HepG2 (cell line): ENCODE data around the gene TMEM237. TPM values are rescaled to one million over a fixed set of nuclear protein-coding genes. Genes with fewer than 3 reads are reported as not detected.

Experiments used
- ATF7-NPFF ChIP-seq: sonication (generic); formaldehyde crosslinking; IDR thresholded peaks from 2 replicates; pipeline ENCODE4 v1.8.1; 2023; ENCODE audit warnings: mild to moderate bottlenecking, low read depth, missing genetic modification reagents, moderate library complexity
- ATRX ChIP-seq: sonication (generic); formaldehyde crosslinking; IDR thresholded peaks from 2 replicates; pipeline ENCODE4 v1.4.0; 2020; ENCODE audit warnings: missing genetic modification reagents, borderline replicate concordance
- BRCA1 ChIP-seq: sonication (generic); formaldehyde crosslinking; IDR thresholded peaks from 2 replicates; pipeline ENCODE4 v1.4.0; 2020; ENCODE audit warnings: missing genetic modification reagents
- DRAP1 ChIP-seq: IDR thresholded peaks from 2 replicates; pipeline ENCODE4 v1.6.1; 2016; ENCODE audit warnings: missing genetic modification reagents, missing compliant biosample characterization
- ELF3 ChIP-seq: IDR thresholded peaks from 2 replicates; pipeline ENCODE4 v1.6.1; 2016; ENCODE audit warnings: missing genetic modification reagents, missing compliant biosample characterization
- HHEX ChIP-seq: IDR thresholded peaks from 2 replicates; pipeline ENCODE4 v1.6.1; 2016; ENCODE audit warnings: control low read depth
- KAT8 ChIP-seq: IDR thresholded peaks from 2 replicates; pipeline ENCODE4 v1.6.1; 2016; ENCODE audit warnings: missing genetic modification reagents, missing compliant biosample characterization
- MBD4 ChIP-seq: IDR thresholded peaks from 2 replicates; pipeline ENCODE4 v1.6.1; 2012; ENCODE audit warnings: low read length, inconsistent platforms, borderline replicate concordance
- MIER2 ChIP-seq: IDR thresholded peaks from 2 replicates; pipeline ENCODE4 v1.6.1; 2016; ENCODE audit warnings: missing biosample characterization, missing genetic modification reagents
- MXD4 ChIP-seq: IDR thresholded peaks from 2 replicates; pipeline ENCODE4 v1.6.1; 2016; ENCODE audit warnings: mild to moderate bottlenecking, missing biosample characterization, missing genetic modification reagents
- NONO ChIP-seq, 2 experiments: fragments of 450-650 bp in 1 of 2; sonication (generic) in 1 of 2; formaldehyde crosslinking in 1 of 2; IDR thresholded peaks in 1 of 2; conservative IDR thresholded peaks in 1 of 2; 2 replicates each; pipeline versions ENCODE4 v1.6.1 to v1.8.0; 2017 to 2022; ENCODE audit warnings: mild to moderate bottlenecking in 1 of 2, missing genetic modification reagents in 1 of 2, moderate library complexity in 1 of 2
- NR1H2 ChIP-seq: sonication (generic); formaldehyde crosslinking; IDR thresholded peaks from 2 replicates; pipeline ENCODE4 v1.8.1; 2022; ENCODE audit warnings: low read depth, missing genetic modification reagents, borderline replicate concordance
- POLR2AphosphoS2 ChIP-seq: IDR thresholded peaks from 2 replicates; pipeline ENCODE4 v1.6.1; 2011; ENCODE audit warnings: low read depth, low read length, improper control_type of control experiment
- RBM39 ChIP-seq: fragments of 200-400 bp; formaldehyde crosslinking; IDR thresholded peaks from one replicate; pipeline ENCODE4 v1.6.1; 2018; ENCODE audit warnings: antibody characterized with exemption, mild to moderate bottlenecking, low read depth, low read length; ENCODE audit not compliant: poor library complexity, severe bottlenecking
- RFX1 ChIP-seq: fragments of 450-650 bp; IDR thresholded peaks from 2 replicates; pipeline ENCODE4 v1.6.1; 2017
- SATB2 ChIP-seq: sonication (generic); formaldehyde crosslinking; IDR thresholded peaks from 2 replicates; pipeline ENCODE4 v1.5.0; 2020; ENCODE audit warnings: missing genetic modification reagents
- THAP11 ChIP-seq: IDR thresholded peaks from 2 replicates; pipeline ENCODE4 v1.6.1; 2016; ENCODE audit warnings: missing biosample characterization, missing genetic modification reagents
- TOPORS ChIP-seq: sonication (generic); formaldehyde crosslinking; IDR thresholded peaks from 2 replicates; pipeline ENCODE4 v1.8.0; 2023; ENCODE audit warnings: mild to moderate bottlenecking, missing genetic modification reagents
- XRCC5 ChIP-seq: fragments of 200-400 bp; formaldehyde crosslinking; optimal IDR thresholded peaks from 2 replicates; pipeline ENCODE3; 2017; ENCODE audit warnings: mild to moderate bottlenecking, low read length
- ZFP90 ChIP-seq: sonication (generic); formaldehyde crosslinking; IDR thresholded peaks from 2 replicates; pipeline ENCODE4 v1.8.0; 2022; ENCODE audit warnings: missing genetic modification reagents, mild to moderate bottlenecking, inconsistent platforms, borderline replicate concordance
- ZNF142 ChIP-seq: sonication (generic); formaldehyde crosslinking; IDR thresholded peaks from 2 replicates; pipeline ENCODE4 v1.4.0; 2020; ENCODE audit warnings: missing genetic modification reagents
- ZNF20 ChIP-seq: sonication (generic); formaldehyde crosslinking; IDR thresholded peaks from 2 replicates; pipeline ENCODE4 v1.4.0; 2020; ENCODE audit warnings: mild to moderate bottlenecking, moderate library complexity, missing genetic modification reagents
- ZNF510 ChIP-seq: sonication (generic); formaldehyde crosslinking; IDR thresholded peaks from 2 replicates; pipeline ENCODE4 v1.4.0; 2020; ENCODE audit warnings: low read depth, mild to moderate bottlenecking, missing genetic modification reagents
- ZSCAN29 ChIP-seq: sonication (generic); formaldehyde crosslinking; conservative IDR thresholded peaks from 2 replicates; pipeline ENCODE4 v1.4.0; 2020; ENCODE audit warnings: mild to moderate bottlenecking, missing genetic modification reagents
- polyA plus RNA-seq, 8 experiments: library from polyadenylated mRNA; depleted of rRNA in 3 of 8; stranded (reverse) in 7 of 8; unstranded in 1 of 8; fragments of >200 nt; fragmentation: Illumina TruSeq in 4 of 8; extraction: Trizol in 4 of 8; gene quantifications; 2 replicates each; pipeline versions ENCODE4 v1.2.1 to v1.2.3, GENCODE V29; 2011 to 2016; ENCODE audit warnings: low read depth in 4 of 8, missing spikeins in 1 of 8, mixed read lengths in 1 of 8; ENCODE audit not compliant: insufficient read depth in 1 of 8
- total RNA-seq, 5 experiments: library from RNA; depleted of rRNA; stranded (reverse); fragments of >200 nt; fragmentation: Illumina TruSeq; extraction: Trizol; gene quantifications; 2 replicates each; pipeline ENCODE4 v1.2.3, GENCODE V29; 2016; ENCODE audit warnings: low read depth in 1 of 5
- TF ChIP-seq, protein P1 (sequence below): sonication (generic); formaldehyde crosslinking; IDR thresholded peaks from 2 replicates; pipeline ENCODE4 v1.5.0; 2020; ENCODE audit warnings: missing genetic modification reagents, mild to moderate bottlenecking, borderline replicate concordance

Gene TMEM237
- total and polyA plus RNA-seq, 2 of the 13 experiments (the other 11 are each of a cell fraction or from before 2014, with no cell fraction given), result 21.8 to 36.1 TPM

GRCh38 chr2:201642579-201643215, 606 bp downstream of the TMEM237 start (continued):
- TF ChIP-seq NONO (IDR thresholded peaks at IDR 0.05) (no peak), NONO (CRISPR knock-in tag; conservative IDR thresholded peaks at IDR 0.05) (peak; percentile 71; the same call in 1 of the 2 replicates), MIER2 (no peak), DRAP1 (CRISPR knock-in tag) (peak; percentile 31; the same call in 1 of the 2 replicates), RBM39 (no peak), ZNF20 (CRISPR knock-in tag) (peak; percentile 65; the same call in 1 of the 2 replicates), RFX1 (peak; percentile 58; the same call in 1 of the 2 replicates), BRCA1 (CRISPR knock-in tag) (no peak), THAP11 (CRISPR knock-in tag) (peak; percentile 88), NR1H2 (CRISPR knock-in tag) (no peak; the same call in 1 of the 2 replicates), ELF3 (CRISPR knock-in tag) (peak; percentile 6; the same call in 1 of the 2 replicates), MBD4 (no peak), POLR2AphosphoS2 (no peak), KAT8 (CRISPR knock-in tag) (peak; percentile 93), HHEX (CRISPR knock-in tag) (no peak), ATRX (CRISPR knock-in tag) (no peak), ATF7-NPFF (CRISPR knock-in tag) (peak; percentile 95), TOPORS (CRISPR knock-in tag) (peak; percentile 54; the same call in 1 of the 2 replicates), ZNF142 (CRISPR knock-in tag) (peak; percentile 58; the same call in 1 of the 2 replicates), XRCC5 (peak; percentile 49), MXD4 (CRISPR knock-in tag) (no peak), ZSCAN29 (CRISPR knock-in tag) (no peak), ZFP90 (CRISPR knock-in tag) (peak; percentile 57), SATB2 (0 out of 2 replicates have a peak, but pooled peaks have one; percentile 81), ZNF510 (CRISPR knock-in tag) (0 out of 2 replicates have a peak, but pooled peaks have one; percentile 39)
- TF ChIP-seq, protein P1, sequence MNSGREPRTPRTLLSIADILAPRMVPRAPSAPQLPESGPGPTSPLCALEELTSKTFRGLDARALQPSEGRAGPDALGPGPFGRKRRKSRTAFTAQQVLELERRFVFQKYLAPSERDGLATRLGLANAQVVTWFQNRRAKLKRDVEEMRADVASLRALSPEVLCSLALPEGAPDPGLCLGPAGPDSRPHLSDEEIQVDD (CRISPR knock-in tag), result 0 out of 2 replicates have a peak, but pooled peaks have one; percentile 60
